PC-9 (cell line): Measurements from ENCODE around the gene MORC2.

Source experiments
- CTCF ChIP-seq: fragments of 200-600 bp; sonication (generic); conservative IDR thresholded peaks from 2 replicates; pipeline ENCODE4 v1.6.1; 2017; ENCODE audit warnings: mixed run types, antibody characterized with exemption, mild to moderate bottlenecking, moderate library complexity
- EZH2 ChIP-seq: fragments of 200-600 bp; sonication (generic); IDR thresholded peaks from 2 replicates; pipeline ENCODE4 v1.8.0; 2017; ENCODE audit warnings: antibody characterized with exemption, low read depth

DNA sequence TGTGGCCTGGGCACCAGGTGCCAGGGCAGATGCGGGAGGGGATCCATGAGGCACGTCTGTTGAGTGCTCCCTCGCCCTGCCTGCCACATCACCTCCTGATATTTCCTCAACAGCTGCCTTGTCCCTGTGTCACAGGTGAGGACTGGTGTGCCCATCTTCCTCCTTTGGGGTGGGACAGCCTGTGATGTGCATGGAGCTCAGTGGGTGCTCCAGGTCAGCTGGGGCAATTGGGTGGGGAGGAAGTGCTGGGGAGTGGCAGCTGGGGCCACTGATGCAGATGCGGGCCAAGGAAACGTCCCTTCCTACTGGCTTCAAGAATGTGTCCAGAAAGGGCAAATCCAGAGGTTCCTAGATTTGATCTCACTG, 83.6 kb downstream of the MORC2 start:
- TF ChIP-seq EZH2 (no peak), CTCF (no peak)
